OCI-LY7 (cell line): Measurements from ENCODE around the gene PASD1.

ENCODE experiments used
- EZH2phosphoT487 ChIP-seq: fragments of 200-600 bp; sonication (generic); IDR thresholded peaks from 2 replicates; pipeline ENCODE4 v1.6.1; 2018; ENCODE audit warnings: low read depth, borderline replicate concordance, mild to moderate bottlenecking, mixed run types, antibody characterized with exemption, low read length, moderate library complexity, mixed read lengths
- TF ChIP-seq, protein P1 (sequence below): fragments of 200-600 bp; sonication (generic); conservative IDR thresholded peaks from 2 replicates; pipeline ENCODE4 v1.5.1; 2014; ENCODE audit warnings: mild to moderate bottlenecking, antibody characterized with exemption, low read length, moderate library complexity, mixed read lengths

DNA sequence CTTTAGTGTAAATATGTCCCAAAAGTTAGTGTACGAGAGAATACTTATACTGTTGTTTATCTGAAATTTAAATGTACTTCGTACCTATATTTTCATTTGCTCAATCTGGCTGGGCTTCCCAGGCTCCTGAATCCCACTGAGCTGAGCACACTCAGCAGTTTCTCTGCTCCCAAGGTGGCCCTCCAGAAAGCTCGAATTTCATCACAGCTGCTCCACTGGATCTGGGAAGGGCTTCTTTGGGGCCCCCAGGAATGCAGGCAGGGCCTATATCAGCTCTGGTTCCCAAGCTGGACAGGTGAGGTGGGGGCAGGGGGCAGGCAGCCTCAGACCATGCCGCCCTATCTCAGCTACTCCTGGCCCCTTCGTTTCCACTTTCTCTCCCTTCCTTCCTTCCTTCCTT is 150.9 kb downstream of the PASD1 start:
- TF ChIP-seq, protein P1, sequence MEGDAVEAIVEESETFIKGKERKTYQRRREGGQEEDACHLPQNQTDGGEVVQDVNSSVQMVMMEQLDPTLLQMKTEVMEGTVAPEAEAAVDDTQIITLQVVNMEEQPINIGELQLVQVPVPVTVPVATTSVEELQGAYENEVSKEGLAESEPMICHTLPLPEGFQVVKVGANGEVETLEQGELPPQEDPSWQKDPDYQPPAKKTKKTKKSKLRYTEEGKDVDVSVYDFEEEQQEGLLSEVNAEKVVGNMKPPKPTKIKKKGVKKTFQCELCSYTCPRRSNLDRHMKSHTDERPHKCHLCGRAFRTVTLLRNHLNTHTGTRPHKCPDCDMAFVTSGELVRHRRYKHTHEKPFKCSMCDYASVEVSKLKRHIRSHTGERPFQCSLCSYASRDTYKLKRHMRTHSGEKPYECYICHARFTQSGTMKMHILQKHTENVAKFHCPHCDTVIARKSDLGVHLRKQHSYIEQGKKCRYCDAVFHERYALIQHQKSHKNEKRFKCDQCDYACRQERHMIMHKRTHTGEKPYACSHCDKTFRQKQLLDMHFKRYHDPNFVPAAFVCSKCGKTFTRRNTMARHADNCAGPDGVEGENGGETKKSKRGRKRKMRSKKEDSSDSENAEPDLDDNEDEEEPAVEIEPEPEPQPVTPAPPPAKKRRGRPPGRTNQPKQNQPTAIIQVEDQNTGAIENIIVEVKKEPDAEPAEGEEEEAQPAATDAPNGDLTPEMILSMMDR = no peak
- TF ChIP-seq EZH2phosphoT487 = no peak
